Ecto neural progenitor cell (in vitro differentiated cells): ENCODE results near the gene IL11RA.

Source experiments
- DNase-seq: peaks from one replicate; pipeline ENCODE4 v3.0.0-alpha.2; 2018; ENCODE audit warnings: low spot score

The IL11RA gene

GRCh38 chr9:34687276-34688030 is 35.5 kb downstream of the IL11RA start:
- no peak for DNase-seq

DNA sequence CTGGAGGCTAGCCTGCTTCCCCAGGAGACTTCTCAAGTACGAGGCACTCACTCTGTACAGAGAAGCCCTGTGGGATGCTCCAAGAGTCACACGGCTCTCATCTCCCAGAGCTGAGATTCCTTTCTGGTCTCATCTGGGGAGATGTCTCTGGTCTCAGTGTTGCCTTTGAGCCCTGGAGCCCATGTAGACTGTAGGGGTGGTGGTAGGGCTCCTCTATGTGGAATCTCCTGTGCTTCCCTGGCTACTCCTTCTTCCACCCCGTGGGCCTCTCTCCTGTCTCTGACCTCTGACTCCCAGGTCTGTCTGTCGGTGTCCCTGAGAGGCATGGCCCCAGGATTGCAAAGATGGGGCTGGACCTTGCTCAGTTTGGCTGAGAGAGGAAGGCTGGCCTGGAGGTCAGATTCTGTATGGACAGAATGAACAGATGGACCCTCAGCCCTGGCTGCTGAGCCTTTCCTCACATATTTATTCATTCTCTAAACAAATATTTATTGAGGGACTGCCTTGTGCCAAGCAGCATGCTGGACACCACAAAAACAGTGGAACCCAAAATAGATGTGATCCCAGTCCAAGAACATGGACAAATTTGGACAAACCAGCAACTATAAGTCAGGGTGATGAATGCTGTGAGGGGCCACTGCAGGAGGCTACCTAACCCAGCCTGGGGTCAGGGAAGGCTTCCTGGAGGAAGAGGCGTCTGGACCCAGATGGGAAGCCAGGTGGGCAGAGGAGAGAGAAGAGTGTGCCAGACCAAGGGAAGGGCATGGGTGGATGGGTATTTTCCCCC is 36.5 kb downstream of the IL11RA start:
- DNase-seq = no peak

DNA sequence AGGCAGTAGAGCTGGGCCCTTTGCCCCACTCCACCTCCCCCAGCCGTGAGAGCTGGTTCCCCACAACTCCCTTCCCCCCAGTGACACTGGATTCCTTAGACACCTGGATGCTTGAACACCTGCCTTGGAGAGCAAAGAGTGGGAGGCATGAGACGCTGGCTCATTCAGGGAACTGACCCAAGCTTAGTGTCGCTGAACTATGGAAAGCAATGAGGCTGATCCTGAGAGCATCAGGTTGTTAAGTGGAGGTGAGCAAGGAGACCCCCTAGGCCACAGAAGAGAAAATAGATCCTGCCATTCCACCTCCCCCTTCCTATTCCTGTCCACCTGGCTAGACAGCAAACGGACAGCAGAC is 37.1 kb downstream of the IL11RA start:
- DNase-seq = no peak

- no peak for DNase-seq
Measured at GRCh38 chr9:34689512-34689911, 37.5 kb downstream of the IL11RA start.

- DNase-seq = no peak
Measured at GRCh38 chr9:34690983-34691935, 39.3 kb downstream of the IL11RA start, which contains the start of gene CCL19. Gene CCL19, minus strand, starts transcription at chr9:34691276. Its CDS starts 137 bp downstream, at chr9:34691139.

GRCh38 chr9:34691936-34692315 is 39.9 kb downstream of the IL11RA start:
- DNase-seq = no peak

DNA sequence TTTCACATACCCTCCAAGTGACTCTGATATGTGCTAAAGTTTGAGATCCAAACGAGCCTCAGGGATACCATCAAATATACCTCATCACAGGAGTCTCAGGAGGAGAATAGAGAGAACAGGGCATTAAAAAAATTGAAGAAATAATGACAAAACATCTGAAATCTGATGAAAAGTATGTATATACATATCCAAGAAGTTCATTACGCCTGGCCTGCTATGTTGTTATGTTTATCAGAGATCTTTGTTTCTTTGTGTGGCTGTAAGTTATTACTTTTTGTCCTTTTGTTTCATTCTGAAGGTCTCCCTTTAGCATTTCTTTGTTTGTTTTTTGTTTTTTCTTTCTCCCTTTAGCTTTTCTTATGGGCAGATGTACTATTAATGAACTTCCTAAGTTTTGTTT is 41.6 kb downstream of the IL11RA start:
- no peak for DNase-seq

GRCh38 chr9:34694811-34695210 is 42.8 kb downstream of the IL11RA start:
- DNase-seq = no peak

- DNase-seq = peak; percentile 90
Measured at GRCh38 chr9:34701023-34701768, 49.2 kb downstream of the IL11RA start.

- DNase-seq = peak; percentile 86
Measured at GRCh38 chr9:34701769-34702736, 50.1 kb downstream of the IL11RA start.

DNA sequence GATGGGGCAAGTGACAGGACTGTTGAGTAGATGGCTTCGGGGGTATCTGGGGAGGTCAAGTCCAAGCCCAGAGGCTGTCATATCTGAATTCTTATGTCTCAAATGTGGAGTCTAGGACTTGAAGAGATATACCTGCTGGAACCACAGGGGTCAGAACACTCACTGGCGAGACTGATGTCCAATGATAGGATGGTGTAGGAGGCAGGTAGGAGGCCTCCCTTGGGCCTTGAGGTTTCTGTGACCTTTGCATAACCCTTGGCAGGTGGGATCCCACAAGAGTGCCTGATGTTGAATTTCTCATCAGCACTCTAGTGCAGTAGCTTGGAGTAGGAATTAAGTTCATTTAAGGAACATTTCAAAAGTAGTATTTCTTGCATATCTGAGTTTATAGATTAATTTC is 55.1 kb downstream of the IL11RA start:
- DNase-seq = no peak

DNA sequence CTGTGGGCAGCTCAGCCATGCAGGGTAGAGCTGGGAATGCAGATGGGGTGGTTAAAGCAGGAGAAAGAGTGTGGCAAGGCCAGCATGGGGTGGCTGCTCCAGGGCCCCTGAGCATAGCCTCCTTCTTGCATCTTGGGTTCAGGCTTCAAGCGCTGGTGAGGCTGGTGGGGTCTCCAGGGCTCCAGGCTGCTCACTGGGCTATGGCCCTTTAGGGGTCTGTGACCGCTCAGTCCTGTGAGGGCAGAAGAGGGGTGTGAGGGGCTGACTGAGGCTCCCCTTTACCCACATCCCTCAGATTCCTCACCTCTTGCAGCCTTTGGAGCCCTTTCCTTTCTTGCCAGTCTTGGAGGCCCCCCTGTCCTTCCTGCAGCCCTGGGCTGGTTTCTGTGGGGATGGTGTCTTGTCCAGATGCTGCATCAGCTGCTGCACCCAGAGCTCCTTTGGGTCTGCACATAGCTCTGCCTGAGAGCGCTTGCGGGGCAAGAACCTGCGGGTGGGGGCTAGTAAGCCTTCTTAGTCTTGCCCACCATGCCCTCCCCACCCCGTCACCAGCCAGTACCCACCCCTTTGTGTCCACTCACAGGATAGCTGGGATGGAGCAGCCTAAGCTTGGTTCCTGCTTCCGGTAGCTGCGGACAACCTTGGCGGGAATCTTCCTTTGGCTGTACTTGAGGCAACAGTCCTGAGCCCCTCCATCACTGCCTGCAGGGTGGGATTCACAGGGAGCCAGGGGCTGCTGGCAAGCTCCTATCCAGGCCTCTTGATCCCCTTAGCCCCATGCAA is 57.4 kb downstream of the IL11RA start:
- DNase-seq = no peak

DNA sequence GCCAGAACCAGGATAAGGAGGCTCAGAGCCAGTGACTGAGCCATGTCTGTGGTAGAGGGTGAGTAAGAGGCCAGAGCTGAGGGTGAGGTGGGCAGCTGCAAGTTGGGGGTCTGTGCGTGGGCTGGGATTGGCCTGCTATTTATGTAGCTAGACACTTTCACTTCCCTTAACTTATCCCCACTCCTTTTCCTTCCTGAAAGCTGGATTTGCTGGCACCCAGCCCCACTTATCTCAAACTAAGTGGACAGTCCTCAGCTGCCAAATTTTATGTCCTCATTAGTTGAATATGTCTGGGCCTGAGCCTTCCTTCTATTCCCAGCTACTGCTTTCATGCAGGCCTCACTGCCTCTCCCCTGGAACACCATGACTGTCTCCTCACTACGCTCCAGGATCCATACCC is 58.0 kb downstream of the IL11RA start, which contains the start of gene CCL21:
Gene CCL21, minus strand, starts transcription at position 114 of the 400 bp plus-strand sequence. Its CDS starts 70 bp downstream, at position 44.
- no peak for DNase-seq
